H1 (cell line): ENCODE results near the gene RNF215. TPM values are rescaled to one million over a fixed set of nuclear protein-coding genes. Genes with fewer than 3 reads are reported as not detected.

Experiments
- CEBPB ChIP-seq: IDR thresholded peaks from 2 replicates; pipeline ENCODE4 v1.6.1; 2012; ENCODE audit warnings: low read depth, low read length
- KDM4A ChIP-seq: IDR thresholded peaks from one replicate; pipeline ENCODE4 v1.7.1; 2012; ENCODE audit warnings: low read depth, mild to moderate bottlenecking, moderate library complexity, low read length, inconsistent platforms; ENCODE audit not compliant: severe bottlenecking
- polyA plus RNA-seq, 7 experiments: library from polyadenylated mRNA; depleted of rRNA in 3 of 7; stranded (reverse) in 5 of 7; unstranded in 2 of 7; fragments of >200 nt in 5 of 7; fragments of 200-250 nt in 2 of 7; gene quantifications; 1 replicate in 5 of 7; 2 replicates in 1 of 7; 4 replicates in 1 of 7; pipeline versions ENCODE4 v1.2.1 to v1.2.3, GENCODE V29; 2011 to 2013; ENCODE audit warnings: missing spikeins in 2 of 7, mixed read lengths in 2 of 7
- total RNA-seq: library from RNA; stranded (reverse); fragmentation: NEBNext Ultra II Directional; extraction: Animal tissue kit (Norgen Biotek cat#: 25700); gene quantifications from 2 replicates; pipeline ENCODE4 v1.2.1, GENCODE V29; 2021

RNF215 gene
- total and polyA plus RNA-seq, 2 of the 8 experiments (the other 6 are each of a cell fraction or from before 2014, with no cell fraction given): 13.1 to 19.0 TPM

DNA sequence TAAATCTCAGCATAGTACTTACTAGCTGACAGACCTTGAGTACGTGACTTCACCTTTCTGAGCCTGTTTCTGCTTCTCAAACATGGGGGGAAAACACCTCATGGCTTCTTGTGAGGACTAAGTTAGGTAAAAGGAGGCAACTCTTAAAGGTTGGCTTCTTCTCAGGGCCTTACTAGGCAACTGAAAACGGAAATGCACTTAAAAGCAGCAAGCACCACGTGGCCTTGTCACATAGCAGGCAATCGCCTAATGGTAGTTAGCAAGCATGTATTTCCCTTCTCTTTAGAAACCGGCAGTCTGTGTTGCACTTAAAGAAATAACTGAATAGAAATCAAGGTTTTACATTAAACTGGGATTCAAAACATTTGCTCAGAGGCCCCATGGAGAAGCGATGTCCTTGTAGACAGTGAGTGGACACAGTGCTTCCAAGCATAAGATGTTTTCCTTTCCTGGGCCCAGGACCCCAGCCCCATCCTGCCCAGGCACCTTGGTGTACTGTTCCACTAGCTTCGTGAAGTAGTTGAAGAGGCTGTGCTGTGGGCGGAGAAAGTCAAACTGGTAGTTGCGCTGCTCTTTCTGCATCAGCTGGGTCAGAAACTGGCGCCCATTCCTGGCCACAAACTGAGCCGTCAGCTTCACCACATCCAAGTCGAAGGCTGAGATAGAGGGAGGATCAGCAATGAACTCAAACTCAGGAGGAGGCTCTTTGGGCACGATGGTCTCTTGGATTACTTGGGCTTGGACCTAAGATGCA, 42.6 kb downstream of the RNF215 start (continued):
- TF ChIP-seq KDM4A: no peak
- TF ChIP-seq CEBPB: no peak
